ENCODE results near the gene UNG.

DNA sequence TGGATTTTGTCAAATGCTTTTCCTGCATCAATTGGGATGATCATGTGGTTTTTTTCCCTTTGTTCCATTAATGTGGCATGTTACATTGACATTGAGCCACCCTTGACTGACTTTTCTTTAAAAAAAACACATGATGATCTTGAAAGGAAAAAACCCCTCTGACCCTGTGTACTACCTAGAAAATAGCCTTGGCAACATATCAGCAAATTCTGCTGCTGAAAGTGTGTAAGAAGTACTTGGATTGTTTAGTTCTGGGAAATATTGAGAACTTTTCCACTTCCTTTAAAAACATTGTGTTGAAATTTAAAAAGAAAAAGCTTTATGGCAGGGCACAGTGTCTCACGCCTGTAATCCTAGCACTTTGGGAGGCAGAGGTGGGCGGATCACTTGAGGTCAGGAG lies 39.7 kb downstream of the UNG start:
- TF ChIP-seq, protein P1, sequence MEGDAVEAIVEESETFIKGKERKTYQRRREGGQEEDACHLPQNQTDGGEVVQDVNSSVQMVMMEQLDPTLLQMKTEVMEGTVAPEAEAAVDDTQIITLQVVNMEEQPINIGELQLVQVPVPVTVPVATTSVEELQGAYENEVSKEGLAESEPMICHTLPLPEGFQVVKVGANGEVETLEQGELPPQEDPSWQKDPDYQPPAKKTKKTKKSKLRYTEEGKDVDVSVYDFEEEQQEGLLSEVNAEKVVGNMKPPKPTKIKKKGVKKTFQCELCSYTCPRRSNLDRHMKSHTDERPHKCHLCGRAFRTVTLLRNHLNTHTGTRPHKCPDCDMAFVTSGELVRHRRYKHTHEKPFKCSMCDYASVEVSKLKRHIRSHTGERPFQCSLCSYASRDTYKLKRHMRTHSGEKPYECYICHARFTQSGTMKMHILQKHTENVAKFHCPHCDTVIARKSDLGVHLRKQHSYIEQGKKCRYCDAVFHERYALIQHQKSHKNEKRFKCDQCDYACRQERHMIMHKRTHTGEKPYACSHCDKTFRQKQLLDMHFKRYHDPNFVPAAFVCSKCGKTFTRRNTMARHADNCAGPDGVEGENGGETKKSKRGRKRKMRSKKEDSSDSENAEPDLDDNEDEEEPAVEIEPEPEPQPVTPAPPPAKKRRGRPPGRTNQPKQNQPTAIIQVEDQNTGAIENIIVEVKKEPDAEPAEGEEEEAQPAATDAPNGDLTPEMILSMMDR (IDR thresholded peaks at IDR 0.05) = no peak
- TF ChIP-seq POLR2A (IDR thresholded peaks at IDR 0.05) = no peak

Measured in breast epithelium (tissue), 3 donors.